GM19467 (cell line): ENCODE data around the gene IFNA1.
"Not testable (repeated sequence)": the region's sequence is repeated elsewhere in the genome, so short reads cannot be mapped to it uniquely, and the experiment has no call there.

Experiments
- ATAC-seq: cut with Tn5 transposase; IDR thresholded peaks from one replicate; pipeline ENCODE4 v1.9.1; 2021; ENCODE audit warnings: mild to moderate bottlenecking, moderate library complexity; ENCODE audit not compliant: unreplicated experiment

The IFNA1 gene

GRCh38 chr9:21443849-21444625 lies 3.8 kb downstream of the IFNA1 start:
- peak; percentile 87 for ATAC-seq

- not testable (repeated sequence) for ATAC-seq
These were observed 9.1 kb downstream of the IFNA1 start for GRCh38 chr9:21449312-21449711.

DNA sequence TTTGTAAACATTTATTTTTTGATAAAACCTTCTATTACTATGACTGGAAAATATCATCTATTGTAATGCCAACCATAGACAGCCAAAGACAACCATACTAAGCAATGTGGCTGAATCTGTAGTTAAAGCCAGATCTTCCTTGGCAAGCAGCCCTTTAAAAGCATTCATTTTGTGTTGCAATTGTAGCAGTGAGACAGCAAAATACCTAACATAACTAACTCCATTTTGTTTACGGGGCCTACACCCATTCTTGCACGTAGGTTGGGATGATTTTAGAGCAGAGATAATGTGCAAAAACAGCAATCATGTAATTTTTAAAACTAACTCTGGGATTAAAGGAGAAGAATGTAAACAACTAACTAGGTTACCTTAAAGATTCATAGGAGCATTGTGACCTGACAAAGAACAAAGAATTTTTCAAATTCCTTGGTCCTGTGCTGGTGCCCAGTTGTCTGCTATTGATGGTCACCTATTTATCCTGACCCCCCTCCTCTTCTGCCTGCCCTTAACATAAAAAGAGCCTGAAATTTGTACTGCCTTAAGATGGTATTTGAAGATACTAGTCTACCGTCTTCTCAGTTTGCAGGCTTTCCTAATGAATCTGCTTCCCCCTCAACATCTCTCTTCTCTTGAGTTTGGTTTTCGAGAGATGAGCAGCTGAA lies 10.6 kb downstream of the IFNA1 start:
- no peak for ATAC-seq

- no peak for ATAC-seq
These were observed 12.4 kb downstream of the IFNA1 start for GRCh38 chr9:21452681-21453080.

DNA sequence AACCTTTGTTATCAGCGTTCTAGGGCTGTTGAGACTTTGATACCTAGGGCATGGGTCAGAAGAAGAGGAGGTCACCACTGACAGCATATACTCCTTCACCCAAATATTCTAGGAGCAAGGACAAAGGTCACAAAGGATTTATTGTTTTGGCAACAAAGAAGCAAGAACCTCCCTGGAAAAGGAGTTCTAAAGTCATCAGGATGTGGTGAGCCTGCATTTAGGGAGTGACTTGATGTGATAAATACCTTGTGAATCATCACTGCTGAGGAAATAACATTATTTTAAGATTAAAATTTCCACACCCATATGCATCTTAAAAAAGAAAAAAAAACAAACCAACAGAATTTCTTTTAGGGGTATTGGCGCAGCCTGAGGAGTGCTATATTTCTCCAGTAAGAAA lies 13.9 kb downstream of the IFNA1 start:
- no peak for ATAC-seq

DNA sequence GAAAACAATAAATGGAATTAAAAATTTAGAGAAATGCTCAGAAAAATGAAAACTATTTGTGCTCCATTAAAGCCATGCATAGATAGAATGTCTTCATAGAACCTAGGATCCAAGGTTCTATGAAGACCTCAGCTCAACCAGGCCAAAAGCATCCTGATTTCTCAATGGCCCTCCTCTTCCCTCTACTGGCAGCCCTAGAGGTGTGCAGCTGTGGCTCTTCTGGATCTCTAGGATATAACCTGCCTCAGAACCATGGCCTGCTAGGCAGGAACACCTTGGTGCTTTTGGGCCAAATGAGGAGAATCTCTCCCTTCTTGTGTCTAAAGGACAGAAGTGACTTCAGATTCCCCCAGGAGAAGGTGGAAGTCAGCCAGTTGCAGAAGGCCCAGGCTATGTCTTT lies 15.1 kb downstream of the IFNA1 start:
- ATAC-seq, result peak; percentile 91

- no peak for ATAC-seq
These were observed 21.1 kb downstream of the IFNA1 start for GRCh38 chr9:21461377-21461776.

GRCh38 chr9:21465138-21465537 lies 24.9 kb downstream of the IFNA1 start:
- no peak for ATAC-seq

- peak; percentile 70 for ATAC-seq
These were observed 25.8 kb downstream of the IFNA1 start for GRCh38 chr9:21465859-21466518.

GRCh38 chr9:21470126-21470525 lies 29.9 kb downstream of the IFNA1 start:
- ATAC-seq, result no peak

DNA sequence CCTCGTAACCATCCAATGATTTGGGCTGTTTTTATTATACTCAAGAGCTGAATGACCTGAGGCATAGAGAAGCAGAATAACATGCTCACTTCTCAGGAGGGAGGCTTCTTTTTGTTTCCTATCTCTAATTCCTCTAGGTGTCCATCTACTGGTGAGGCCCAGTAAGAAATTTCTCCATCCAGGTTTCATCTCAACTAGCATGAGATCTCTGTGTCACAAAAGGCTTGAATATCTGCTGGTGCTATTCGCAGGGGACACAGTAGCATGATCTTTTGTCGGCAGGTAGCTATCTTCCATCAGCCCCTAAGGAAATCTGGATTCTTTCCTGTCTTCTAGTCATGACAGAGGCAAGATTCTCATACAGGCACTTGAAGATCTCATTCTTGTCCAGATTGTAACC lies 33.0 kb downstream of the IFNA1 start:
- no peak for ATAC-seq

DNA sequence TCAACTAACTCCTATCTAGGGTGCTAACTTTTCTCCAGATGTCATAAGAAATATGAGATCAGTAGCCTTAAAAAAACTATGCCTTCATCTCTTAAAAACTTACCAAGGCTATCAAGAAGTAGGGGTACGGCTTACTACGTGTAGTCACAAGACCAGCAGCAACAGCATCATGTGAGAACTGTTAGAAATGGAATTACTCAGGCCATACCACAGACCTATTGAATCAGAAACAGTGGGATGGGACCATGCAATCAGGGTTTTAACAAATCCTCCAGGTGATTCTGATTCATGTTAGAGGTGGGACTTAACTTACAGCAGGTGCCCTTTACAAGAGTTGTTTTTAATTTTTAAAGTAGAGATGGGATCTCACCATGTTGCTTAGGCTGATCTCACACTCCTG lies 37.2 kb downstream of the IFNA1 start:
- no peak for ATAC-seq

DNA sequence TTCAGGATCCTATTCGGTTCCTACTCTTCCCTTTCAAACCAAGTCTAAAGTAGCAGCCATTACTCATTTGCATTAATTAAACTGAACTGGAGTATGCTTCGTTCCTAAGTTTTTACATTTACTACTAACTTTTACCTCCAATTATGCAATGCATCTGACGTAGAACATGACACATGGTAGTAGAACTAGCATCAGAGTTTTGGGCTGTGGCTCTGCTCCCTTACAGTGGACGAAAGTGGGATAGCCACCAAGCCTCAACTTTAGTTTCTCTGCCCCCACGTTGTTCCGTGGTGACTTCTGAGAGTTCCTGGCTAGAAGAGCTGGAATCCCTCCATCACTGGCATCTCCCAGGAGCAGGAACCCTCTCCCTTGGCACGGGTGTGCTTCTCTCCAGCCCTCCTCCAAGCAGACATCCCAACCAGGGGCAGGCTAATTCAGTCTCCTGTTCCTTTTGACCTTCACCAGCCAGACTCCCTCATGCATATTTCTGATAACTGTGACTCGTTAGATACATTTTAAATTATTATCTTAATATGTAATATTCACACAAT lies 39.0 kb downstream of the IFNA1 start:
- ATAC-seq, result no peak

DNA sequence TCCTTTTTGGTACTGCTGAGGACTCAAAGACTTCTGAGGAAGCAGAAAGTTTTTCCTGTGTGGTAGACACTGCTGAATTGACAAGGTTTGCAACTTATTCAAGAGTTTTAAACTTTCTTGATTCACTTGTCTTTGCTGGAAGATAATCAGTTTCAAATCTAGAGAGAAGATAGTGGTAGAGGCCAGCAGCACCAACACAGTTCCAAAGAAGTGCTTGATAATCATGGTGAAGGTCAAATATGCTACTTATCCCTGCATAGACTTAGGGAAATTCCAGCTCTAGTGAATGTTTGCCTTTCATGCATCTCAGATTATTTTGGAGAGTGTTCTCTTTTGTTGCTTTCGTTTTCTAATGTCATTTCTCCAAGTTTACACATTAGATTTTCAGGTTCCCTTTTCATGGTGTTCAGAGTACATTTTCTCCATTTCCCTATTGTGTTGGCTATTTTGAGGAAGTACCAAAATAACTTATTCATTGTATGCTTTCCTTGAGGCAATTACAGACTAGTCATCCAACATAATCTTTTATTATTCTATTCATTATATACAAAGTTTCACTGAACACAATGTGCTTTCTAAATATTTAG lies 41.3 kb downstream of the IFNA1 start:
- ATAC-seq, result no peak

DNA sequence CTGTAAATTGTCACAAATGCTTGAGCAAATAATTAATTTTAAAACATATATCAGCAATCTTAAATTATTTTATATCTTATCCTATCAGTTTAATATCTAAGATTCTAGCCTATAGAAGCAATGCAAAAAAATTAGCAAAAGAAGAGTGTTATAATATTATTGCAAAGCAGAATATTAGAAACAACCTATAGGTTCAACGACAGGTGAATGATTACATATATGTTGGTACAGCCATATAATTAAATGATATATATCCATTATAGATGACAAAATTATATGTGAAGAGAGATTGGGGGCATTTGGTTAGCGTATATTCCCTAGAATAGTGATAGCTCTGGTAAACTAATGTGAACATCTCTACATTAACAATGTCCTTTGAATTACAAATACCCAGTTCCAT lies 42.0 kb downstream of the IFNA1 start, which contains the start of gene IFNE:
TSS of gene IFNE (minus strand) at position 101 of the 400 bp plus-strand sequence. CDS start 619 bp downstream, outside the sequence.
- no peak for ATAC-seq
